HG03060 (cell line): ENCODE measurements around the gene TBL3.

Source experiments
- ATAC-seq: cut with Tn5 transposase; IDR thresholded peaks from one replicate; pipeline ENCODE4 v1.9.1; 2021; ENCODE audit warnings: low read depth, moderate number of reproducible peaks; ENCODE audit not compliant: unreplicated experiment

Gene TBL3

DNA sequence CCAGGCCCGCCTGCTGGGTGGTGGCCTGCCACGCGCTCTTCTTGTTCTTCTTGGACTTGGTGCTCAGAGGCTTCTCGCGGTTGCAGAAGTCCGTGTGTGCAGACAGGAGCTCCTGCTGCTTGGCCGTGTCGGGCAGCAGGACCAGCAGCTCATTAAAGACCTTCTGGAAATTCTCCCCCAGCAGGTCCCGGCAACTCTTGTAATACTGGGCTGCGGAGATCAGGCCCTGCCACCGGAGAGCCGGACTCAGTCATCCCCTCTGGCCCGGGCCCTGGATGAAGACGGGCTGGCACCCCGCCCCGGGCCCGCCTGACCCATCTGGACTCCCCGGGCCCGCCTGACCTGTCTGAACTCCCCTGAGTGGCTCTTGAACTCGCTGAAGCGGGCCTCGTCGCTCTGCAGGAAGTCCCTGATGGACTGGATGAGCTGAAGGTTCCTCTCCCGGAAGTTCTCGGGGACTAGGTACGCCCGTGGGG, 26.5 kb downstream of the TBL3 start:
- no peak for ATAC-seq

DNA sequence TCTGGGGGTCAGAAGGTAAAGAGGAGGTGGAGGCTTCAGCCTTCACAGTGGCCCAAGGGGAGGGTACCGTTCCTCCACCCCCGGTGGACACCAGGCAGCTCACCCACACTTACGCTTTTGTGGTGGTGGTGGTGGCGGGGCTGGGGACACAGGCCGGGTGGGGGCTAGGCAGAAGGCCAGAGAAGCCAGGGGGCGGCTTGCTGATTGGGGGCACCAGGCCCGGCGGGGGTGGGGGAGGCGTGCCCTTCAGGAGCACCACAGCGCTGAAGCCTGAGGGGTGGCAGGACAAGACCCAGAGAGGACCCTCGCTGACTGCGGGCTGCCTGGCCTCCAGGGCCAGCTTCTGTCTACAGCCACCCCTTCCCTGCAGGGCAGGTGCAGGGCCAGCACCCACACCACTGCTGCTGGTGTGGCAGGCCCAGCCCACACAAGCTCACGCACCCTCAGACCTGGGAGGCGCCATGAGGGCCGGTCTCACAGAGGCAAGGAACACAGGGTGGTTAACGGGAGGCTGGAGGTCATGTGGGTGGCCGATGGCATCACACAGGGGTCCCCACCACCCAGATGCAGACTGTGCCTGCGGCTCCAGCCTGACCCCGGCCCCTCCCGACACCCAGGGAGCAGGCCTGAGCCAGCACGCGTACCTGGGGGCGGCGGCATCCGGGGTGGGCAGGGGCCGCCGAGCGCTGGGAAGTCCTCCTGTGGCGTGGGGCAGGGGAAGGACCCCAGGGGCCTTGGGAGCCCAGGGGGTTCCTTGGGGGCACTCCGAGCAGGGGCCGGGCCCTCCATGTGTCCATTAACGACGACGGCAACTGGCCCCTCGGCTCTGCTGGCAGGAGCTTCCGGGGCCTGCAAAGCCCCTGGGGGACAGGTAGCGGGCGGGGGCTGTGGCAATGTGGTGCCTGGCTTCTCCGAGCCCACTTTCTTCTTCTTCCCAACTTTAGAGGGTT, 27.3 kb downstream of the TBL3 start:
- no peak for ATAC-seq

DNA sequence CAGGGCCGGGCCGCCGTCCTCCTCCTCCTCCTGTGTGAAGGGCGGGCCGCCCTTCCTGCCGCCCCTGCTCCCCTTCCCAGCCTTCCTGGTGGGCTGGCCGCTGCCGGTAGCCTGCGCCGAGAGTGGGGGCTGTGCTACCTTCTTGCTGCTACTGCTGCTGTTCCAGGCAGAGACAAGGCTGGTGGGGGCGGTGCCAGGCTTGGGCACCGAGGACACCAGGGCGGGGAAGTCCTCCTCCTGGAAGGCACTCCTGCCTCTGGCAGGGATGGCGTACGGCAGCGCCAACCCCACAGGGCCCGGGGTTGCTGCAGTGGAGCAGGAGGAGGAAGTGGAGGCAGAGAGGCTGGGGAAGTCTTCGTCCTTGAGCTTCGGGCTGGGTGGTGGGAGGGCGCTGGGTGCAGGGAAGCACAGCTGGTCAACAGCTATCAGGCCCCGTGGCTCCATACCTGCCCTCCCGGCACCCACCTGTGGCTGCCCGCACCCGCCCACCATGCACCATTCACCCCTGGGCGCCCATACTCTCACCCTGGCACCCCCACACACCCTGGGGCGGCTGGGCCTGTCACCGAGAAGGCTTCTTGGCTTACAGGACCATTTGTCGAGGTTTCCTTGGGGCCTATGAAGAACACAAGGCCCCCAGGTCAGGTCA, 28.1 kb downstream of the TBL3 start:
- ATAC-seq, result no peak

DNA sequence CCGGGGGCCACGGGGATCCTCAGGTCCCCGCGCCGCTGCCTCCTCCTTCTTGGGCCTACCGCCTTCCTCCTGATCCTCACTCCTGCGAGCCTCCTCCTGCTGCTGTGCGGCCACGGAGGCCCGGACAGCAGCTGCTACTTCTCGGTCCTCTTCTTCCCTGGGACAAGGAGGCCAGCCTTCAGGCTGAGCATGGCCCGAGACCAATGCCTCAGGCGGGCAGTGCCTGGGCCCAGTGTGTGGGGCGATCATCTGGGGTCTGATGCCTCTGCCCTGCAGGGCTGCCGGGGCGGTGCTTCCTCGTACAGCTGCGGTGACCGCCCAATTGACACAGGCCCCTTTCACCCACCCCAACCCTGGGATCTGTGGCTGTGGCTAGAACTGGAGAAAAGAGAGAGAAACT, 29.2 kb downstream of the TBL3 start:
- no peak for ATAC-seq

DNA sequence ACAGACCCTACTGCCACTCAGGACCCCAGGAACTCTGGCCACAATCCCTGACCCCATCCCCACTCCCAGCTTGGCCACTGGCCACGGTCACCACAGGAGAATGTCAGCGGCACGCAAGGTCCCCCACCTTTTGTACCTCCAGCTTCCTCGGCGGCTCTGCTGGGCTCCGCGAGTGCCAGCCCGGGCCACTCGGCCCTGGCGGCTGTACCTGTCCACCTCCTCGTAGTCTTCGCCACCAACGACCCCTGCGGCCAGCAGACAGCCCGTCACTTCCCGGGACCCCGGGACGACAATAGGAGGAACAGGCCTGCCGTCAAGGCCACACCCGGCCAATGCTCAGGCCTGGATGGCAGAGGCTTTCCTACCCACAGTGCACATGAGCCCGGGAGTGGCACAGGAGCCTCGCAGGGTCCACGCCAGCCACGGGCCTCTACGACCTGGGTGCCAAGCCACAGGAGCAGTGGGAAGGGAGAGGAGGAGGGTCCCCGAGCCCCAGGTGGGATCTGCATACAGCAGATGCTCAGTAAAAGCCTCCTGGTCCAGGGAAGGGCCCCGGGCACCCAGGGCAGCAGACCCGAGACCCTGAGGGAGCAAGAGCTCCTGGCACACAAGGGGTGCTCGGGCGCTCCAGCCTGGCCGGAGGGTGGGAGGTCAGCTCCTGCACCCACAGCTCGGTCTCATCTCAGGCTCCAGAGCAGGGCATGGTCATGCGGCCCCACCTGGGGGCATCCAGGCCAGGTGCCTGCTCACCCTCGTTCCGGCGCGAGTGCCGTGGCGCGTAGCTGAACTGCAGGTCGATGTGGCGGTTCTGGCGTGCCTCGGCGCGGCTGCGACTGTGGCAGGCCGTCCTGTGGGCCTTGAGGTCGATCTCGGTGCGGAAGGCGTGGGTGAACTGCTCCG, 29.9 kb downstream of the TBL3 start:
- ATAC-seq, result no peak

DNA sequence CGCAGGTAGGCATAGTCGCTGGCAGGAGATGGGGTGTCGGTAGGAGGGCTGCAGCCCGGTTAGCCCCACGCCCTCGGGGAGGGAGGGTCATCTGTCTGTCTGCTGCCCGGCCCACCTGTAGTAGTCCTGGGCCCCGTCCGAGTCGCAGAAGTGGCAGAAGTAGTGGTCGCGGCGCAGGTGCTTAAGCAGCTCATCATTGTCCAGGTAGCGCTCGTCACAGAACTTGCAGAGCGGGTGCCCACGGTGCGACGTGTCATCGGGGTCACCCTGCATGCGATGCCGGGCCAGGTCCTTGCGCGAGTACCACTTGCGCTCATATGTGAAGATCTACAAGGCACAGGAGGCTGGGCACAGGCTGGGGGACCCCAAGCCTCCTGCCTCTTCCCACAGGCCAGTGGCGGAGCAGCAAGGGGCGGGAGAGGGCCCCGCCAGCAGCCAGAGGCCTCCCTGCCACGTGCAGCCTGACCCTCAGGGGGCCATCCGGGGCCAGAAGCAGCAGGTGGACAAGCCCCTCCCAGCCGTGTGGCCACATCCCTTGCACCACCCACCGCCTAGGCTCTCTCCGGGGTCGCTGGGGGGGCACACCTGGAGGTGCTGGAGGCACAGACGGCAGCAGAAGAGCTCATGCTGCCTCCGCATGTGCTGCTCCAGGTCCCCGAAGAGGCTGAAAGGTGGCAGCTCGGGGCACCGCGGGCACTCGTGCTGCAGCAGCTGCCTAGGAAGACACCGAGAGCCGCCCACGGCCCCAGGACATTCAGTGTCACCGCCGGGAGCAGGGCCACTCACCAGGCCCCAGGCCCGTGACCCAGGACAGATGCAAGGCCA, 30.8 kb downstream of the TBL3 start:
- ATAC-seq, result no peak

DNA sequence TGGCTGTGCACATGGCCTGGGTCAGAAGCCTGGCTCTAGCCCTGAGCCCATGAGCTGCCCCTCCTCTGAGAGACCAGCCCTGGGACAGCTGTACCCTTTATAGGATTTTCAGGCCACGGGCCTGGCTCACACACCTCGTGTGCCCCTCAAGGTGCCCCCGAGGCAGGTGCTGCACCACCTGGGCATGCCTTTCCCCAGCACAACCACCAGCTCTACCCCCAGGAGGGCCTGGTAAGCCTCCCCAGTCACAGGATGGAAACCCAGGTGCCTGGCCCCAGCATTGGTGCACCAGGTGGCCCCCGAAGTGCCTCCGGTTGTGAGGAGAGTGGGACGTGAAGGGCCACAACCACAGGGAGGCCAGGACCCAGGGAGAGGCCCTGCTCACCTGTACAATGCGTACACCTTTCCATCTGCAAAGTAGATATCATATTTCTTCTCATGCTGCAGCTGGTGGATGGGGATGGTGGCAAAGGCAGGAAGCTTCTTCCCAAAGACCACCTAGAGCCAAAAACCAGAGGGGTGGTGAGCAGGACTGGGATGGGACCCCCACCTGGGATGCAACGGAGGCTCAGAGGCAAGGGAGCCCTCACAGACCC, 31.5 kb downstream of the TBL3 start:
- no peak for ATAC-seq

DNA sequence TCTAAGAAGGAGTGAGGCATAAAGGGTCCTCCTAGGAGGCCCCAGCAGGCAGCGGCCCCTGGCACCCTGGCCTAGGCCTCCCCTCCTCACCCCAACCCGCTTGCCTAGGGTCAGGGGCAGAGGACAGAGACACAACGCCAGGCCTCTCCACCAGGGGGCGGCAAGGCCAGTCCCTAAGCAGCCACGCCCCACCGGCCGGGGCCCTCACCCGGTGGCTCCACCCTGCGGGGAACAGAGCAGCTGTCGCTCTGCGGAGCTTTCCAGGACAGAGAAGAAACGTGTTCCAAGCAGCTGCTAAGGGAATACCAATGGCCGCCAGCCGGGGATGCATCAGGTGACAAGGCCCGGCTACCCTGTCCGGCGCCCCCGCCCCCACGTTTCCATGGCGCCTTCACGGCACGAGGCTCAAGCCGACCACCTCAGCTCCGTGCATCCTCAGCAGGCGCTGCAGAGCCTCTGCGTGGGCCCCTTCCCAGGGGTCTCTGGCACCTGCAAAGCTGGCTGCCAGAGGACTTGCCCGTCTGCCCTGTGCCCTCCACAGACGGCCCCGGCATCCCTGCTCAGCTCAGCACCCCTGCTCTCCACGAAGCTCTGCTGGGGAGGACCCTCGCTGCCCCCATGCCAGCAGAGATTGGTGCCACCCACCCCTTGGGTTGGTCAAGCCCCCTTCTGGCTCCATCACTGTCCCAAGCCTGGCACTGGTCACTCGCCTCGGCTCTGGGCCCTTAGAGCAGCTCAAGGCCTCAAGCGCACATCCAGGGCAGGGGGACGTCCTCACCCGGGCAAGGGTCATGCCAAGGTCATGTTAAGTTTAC, 32.2 kb downstream of the TBL3 start:
- no peak for ATAC-seq

DNA sequence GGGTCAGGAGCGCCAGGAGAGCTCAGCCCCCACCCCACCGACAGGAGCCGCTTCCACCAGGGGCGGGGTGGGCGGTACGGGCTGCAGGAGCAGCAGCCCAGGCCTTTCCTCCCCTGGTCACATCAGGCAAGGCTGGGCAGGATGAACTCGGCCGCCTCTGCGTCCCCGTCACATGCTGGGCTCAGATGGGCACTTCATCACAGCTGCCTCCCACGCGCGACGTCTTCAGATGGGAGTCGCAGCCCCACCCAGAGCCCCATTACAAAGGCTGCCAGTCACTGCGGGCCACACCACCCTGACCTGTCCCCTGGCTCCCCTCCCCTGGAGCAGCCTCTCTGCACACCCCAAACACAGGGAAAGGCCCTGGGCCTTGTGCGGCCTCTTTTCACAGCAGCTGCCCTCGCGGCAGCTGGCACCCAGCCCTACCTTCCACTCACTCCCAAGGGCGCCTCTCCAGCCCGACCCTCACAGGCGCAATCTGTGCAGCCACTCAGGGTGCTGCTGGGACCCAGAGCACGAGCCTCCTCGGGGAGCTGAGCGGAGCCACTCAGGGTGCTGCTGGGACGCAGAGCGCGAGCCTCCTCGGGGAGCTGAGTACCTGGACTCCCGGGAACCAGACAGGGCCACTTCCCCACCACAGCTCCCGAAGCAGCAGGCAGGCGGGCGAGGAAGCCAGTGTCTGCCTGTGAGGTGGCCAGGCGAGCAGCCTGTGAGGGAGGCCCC, 33.1 kb downstream of the TBL3 start:
- no peak for ATAC-seq

DNA sequence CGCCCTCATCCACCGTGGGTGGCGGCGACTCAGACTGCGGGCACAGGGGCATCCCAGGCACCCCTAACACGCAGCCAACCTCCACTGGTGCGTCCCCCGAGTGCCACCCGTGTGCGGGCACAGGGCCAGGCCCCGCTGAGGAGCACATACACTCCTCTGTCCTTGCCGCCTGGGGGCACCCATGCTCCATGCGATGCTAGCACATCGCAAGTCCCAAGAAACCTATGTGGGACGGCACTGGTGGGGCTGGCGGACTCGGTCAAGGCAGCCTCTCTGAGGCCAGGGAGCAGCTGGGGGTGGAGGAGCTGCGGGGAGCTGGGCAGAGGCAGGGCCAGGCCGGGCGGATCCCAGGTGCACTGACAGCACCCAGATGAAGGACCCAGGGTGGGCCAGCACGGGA, 33.8 kb downstream of the TBL3 start:
- ATAC-seq, result no peak

DNA sequence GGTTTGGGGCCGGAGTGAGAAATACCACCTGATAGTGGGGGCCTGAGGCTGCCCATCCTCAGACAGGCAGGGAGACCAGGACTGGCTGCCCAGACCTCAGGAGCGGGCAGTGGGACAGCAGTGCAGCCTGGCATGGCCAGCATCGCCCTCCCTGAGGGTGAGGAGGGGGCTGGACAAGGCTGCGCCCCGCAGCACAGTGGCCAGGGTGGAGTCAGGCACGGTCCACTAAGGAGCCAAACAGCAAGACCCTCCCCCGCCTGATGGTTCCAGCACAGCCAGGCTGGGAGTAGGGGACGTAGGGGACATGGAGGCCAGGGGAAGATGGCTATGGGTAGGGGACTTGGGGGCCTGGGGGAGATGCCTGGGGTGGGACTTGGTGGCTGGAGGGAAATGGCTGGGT, 34.5 kb downstream of the TBL3 start:
- ATAC-seq, result no peak

DNA sequence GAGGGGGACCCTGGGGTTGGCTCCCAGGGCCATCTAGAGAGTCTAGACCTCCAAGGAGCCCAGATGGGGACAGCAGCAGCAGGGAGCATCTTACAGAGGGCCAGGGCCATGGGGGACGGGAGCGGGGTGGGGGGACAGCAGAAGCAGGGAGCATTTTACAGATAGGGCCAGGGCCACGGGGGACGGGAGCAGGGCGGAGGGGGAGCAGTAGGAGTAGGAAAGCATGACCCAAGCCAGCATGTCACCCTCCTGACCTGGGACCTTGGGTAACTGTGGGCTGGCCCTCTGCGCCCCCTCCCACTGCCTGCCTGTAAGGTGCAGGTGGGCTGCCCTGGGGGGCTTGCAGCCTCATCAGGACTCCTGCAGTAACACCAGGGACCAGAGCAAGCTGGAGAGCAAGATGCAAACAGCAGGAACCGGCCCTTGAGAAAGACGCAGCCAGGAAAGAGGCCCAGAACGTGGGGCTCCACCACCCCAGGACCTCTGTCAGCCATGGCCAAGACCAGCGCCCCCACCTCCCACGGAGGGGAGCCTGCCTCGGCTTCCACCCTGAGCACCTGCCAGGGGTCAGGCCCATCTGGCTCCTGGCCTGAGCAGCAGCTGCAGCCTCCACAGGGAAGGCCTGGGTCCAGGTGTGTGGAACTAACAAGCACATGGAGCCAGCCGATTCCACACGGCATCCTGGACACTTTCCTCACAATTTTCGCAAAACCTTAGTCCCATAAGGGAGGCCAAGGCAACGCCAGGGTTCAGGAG, 35.4 kb downstream of the TBL3 start:
- ATAC-seq, result no peak

DNA sequence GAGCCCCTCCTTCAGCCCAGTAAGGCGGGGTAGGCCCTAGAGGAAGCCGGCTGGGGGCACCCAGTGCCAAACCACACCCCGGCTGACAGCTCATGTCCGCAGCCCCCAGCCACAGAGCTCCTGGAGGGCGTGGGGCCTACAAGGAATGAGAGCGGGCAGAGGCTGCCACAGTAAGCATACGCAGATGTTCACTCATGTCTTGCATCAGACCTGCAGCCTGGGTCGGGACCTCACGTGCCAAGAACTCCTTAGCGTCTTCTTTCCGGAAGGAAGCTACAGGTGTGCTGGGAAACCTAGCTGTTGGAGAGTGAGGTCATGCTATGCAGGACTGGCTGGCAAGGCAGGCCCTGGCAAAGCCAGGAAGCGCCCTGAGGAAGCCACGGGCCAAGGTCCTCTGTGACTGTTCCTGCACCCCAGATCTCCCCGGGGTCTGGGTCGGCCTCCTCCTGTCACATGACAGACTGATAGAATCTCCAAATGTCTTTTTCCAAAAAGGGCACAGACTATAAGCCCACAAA, 36.2 kb downstream of the TBL3 start:
- ATAC-seq, result no peak

DNA sequence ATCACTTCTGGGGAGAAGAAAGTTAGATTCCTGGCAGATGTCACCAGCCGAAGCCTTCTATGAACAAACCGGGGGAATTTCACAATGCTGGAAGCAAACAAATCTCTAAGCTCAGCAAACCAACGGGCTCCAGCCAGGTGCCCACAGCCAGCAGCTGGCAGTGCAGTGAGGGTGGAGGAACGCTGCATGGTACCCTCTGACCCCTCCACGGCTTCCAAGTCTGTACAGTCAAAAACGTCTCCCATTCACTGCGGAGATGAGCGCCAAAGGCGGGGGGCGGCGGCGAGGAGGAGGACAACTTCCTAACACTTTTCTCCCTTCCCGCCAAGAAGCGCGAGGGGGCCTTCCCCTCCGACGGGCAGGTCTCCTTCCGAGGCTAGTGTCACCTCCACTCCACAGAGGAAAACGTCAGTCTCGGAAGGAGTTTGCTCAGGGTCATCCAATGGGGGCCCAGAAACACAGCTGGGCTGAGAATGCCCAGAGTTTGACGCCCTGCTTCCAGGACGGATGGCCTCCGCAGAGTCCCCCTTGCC, 36.8 kb downstream of the TBL3 start:
- no peak for ATAC-seq

DNA sequence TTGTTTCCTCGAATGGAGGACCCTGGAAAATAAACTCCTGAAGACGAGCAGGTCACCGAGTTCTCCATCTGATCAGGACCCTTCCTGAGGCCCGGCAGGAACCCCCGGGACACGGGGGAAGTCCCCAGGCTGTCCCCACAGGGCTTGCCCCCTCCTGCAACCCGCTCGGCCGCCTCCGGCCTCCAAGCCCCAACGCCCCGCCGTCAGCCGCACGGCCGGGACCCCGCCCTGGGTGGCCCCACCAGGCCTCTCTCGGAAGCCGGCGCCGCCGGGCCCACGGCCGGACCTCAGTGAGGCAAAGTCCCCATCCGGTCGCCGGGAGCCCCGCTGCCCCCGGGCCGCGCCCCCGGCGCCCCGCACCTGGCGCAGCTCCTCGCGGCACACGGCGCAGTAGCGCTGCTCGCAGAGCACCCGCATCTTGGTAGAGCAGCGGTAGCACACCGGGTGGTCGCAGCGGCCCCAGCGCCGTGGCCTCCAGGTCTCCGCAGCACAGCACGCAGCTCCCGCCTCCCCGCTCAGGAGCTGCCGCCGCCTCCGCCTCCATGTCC, 37.4 kb downstream of the TBL3 start:
- no peak for ATAC-seq

DNA sequence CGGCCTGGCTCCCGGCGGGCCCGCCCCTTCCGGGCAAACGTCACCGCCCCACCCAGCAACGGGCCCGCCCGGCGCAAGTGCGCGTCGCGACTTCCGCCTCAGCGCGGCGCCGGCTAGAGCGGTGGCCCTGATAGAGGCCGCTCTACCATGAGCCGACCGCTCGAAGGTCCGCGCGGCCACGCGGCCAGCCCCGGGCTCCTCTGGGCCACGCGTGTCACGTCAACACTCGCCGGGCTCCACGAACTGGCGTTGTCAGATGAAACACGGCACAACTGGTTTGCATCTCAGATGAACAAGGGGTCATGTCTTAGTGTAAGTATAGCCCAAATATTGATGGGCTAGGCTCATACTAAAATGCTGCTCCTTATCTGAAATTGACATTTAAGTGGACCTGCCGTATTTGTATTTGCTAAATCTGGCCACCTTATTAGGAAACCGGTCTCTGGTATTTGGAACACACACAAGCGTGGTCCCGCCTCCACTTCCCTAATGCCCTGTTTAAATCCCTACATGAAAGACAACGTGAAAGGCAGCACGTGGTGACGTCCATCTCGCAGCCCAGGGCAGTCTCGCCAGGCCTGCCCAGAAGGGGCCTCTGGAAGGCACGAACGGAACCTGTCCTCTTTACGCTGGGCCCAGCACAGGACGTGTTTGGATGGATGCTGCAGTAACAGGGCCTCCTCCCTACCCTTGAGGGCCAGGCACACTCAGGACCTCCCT, 38.1 kb downstream of the TBL3 start, which contains the start of gene ZNF598:
TSS of gene ZNF598 (minus strand) at position 31 of the 720 bp plus-strand sequence.
- ATAC-seq, result no peak
